ENCODE data around the gene TTC1. TPM values are rescaled to one million over a fixed set of nuclear protein-coding genes. Genes with fewer than 3 reads are reported as not detected.
A peak's percentile ranks its signal among the peaks of the same experiment; 100 is the strongest.

Gene TTC1
- total and polyA plus RNA-seq, 9 of the 15 experiments (the other 6 are each of a cell fraction or from before 2014, with no cell fraction given) = 51.9 to 173 (median 87.7) TPM

GRCh38 chr5:160039810-160040470 lies 31.0 kb downstream of the TTC1 start (continued):
- TF ChIP-seq ZFP91 (CRISPR knock-in tag; IDR thresholded peaks at IDR 0.05) (no peak), CREB1 (IDR thresholded peaks at IDR 0.05) (no peak), CREB1 (CRISPR knock-in tag; IDR thresholded peaks at IDR 0.05) (no peak), CBX2 (IDR thresholded peaks at IDR 0.05; ENCODE audit: insufficient read depth, low read length, poor library complexity, severe bottlenecking) (no peak), FOXK2 (conservative IDR thresholded peaks at IDR 0.05 in 1 of 2, IDR thresholded peaks at IDR 0.05 in 1 of 2; ENCODE audit: low read depth in 2 of 2) (no peak), ATF7 (IDR thresholded peaks at IDR 0.05) (peak; percentile 28; the same call in 1 of the 2 replicates), CREB3 (tag; conservative IDR thresholded peaks at IDR 0.05; ENCODE audit: low read depth) (no peak), RBFOX2 (IDR thresholded peaks at IDR 0.05; ENCODE audit: low read depth, low read length) (no peak), RHOXF2B (CRISPR knock-in tag; conservative IDR thresholded peaks at IDR 0.05) (no peak), FOXA3 (CRISPR knock-in tag; conservative IDR thresholded peaks at IDR 0.05 in 1 of 2, IDR thresholded peaks at IDR 0.05 in 1 of 2) (peak; percentile 48 to 80; a peak in 3 of 4 replicates), REST (IDR thresholded peaks at IDR 0.05; ENCODE audit: borderline replicate concordance) (no peak), REST (CRISPR knock-in tag; IDR thresholded peaks at IDR 0.05; ENCODE audit: low read depth) (no peak), ETV5 (CRISPR knock-in tag; IDR thresholded peaks at IDR 0.05; ENCODE audit: low read depth) (no peak)

Measured in K562 (cell line).